Measurements from ENCODE around the gene MEST. TPM values are rescaled to one million over a fixed set of nuclear protein-coding genes. Genes with fewer than 3 reads are reported as not detected.
"Not testable (repeated sequence)": the region's sequence is repeated elsewhere in the genome, so short reads cannot be mapped to it uniquely, and the experiment has no call there.

Gene MEST
- total RNA-seq, 2 donors from 2014 or later = 3.5 to 4.8 TPM

GRCh38 chr7:130488392-130489139 lies 3.3 kb upstream of the MEST start:
- Mint-ChIP-seq H3K4me3 (no peak overlapping the region), H3K36me3 (ENCODE audit: insufficient read depth in 2 of 2) (peaks cover 0 to 2% of the 10 kb centered on the region in 2 donors), H3K27me3 (ENCODE audit: low read depth) (peaks cover 72% of the 10 kb centered on the region), H3K4me1 (ENCODE audit: low read depth) (peaks cover 42% of the 10 kb centered on the region), H3K9me3 (no peaks in the 10 kb centered on the region), H3K27ac (no peak overlapping the region)
- no peak for ATAC-seq (replicated peaks in 1 of 2)
- no peak for DNase-seq

GRCh38 chr7:130489140-130489983 lies 2.5 kb upstream of the MEST start:
- Mint-ChIP-seq H3K4me3 (no peak overlapping the region), H3K27me3 (ENCODE audit: low read depth) (peaks cover 72% of the 10 kb centered on the region), H3K4me1 (ENCODE audit: low read depth) (peaks cover 42% of the 10 kb centered on the region), H3K27ac (no peak overlapping the region), H3K9me3 (no peaks in the 10 kb centered on the region), H3K36me3 (ENCODE audit: insufficient read depth in 2 of 2) (peaks cover 0 to 2% of the 10 kb centered on the region in 2 donors)
- no peak for DNase-seq
- no peak for ATAC-seq (replicated peaks in 1 of 2)

GRCh38 chr7:130490311-130490791 lies 1.5 kb upstream of the MEST start:
- H3K4me1 Mint-ChIP-seq (ENCODE audit: low read depth) = peaks cover 37% of the 10 kb centered on the region
- ATAC-seq (replicated peaks in 1 of 2) (no peak), DNase-seq (no peak)
- H3K9me3 Mint-ChIP-seq = no peaks in the 10 kb centered on the region
- peaks cover 67% of the 10 kb centered on the region for H3K27me3 Mint-ChIP-seq (ENCODE audit: low read depth)
- H3K4me3 Mint-ChIP-seq = no peak overlapping the region
- H3K27ac Mint-ChIP-seq = no peak overlapping the region
- peaks cover 0 to under 1% of the 10 kb centered on the region in 2 donors for H3K36me3 Mint-ChIP-seq (ENCODE audit: insufficient read depth in 2 of 2)

GRCh38 chr7:130490888-130491804 lies 739 bp upstream of the MEST start:
- H3K36me3 Mint-ChIP-seq (ENCODE audit: insufficient read depth in 2 of 2) = no peaks in the 10 kb centered on the region
- peak; percentile 56 to 64 for DNase-seq
- H3K27me3 Mint-ChIP-seq (ENCODE audit: low read depth) = peaks cover 59% of the 10 kb centered on the region

GRCh38 chr7:130492523-130493274 lies 814 bp downstream of the MEST start:
- H3K27ac Mint-ChIP-seq = no peak overlapping the region
- ATAC-seq (replicated peaks in 1 of 2) = no peak
- peaks cover 49% of the 10 kb centered on the region for H3K27me3 Mint-ChIP-seq (ENCODE audit: low read depth)
- no peaks in the 10 kb centered on the region for H3K9me3 Mint-ChIP-seq
- no peak for DNase-seq
- peaks cover 18% of the 10 kb centered on the region for H3K4me1 Mint-ChIP-seq (ENCODE audit: low read depth)
- H3K36me3 Mint-ChIP-seq (ENCODE audit: insufficient read depth in 2 of 2) = no peaks in the 10 kb centered on the region
- peak overlapping the region; percentile 59 to 78 for H3K4me3 Mint-ChIP-seq

More at GRCh38 chr7:130490888-130491804, 739 bp upstream of the MEST start:
- Mint-ChIP-seq H3K4me1 (ENCODE audit: low read depth) (peaks cover 29% of the 10 kb centered on the region), H3K27ac (no peak overlapping the region), H3K4me3 (peak overlapping the region; percentile 81), H3K9me3 (no peaks in the 10 kb centered on the region)
- ATAC-seq (replicated peaks in 1 of 2) = peak; percentile 50 to 59

- no peaks in the 10 kb centered on the region for H3K36me3 Mint-ChIP-seq (ENCODE audit: insufficient read depth in 2 of 2)
- ATAC-seq (replicated peaks in 1 of 2) = no peak
- H3K4me3 Mint-ChIP-seq = peak overlapping the region; percentile 59 to 78
- no peak overlapping the region for H3K27ac Mint-ChIP-seq
- no peak for DNase-seq
- H3K27me3 Mint-ChIP-seq (ENCODE audit: low read depth) = peaks cover 46% of the 10 kb centered on the region
- no peaks in the 10 kb centered on the region for H3K9me3 Mint-ChIP-seq
- peaks cover 18% of the 10 kb centered on the region for H3K4me1 Mint-ChIP-seq (ENCODE audit: low read depth)
Measured at GRCh38 chr7:130493275-130493873, 1.5 kb downstream of the MEST start.

- Mint-ChIP-seq H3K36me3 (ENCODE audit: insufficient read depth in 2 of 2) (no peaks in the 10 kb centered on the region), H3K27ac (no peak overlapping the region), H3K27me3 (ENCODE audit: low read depth) (peaks cover 41% of the 10 kb centered on the region), H3K4me1 (ENCODE audit: low read depth) (peaks cover 18% of the 10 kb centered on the region), H3K4me3 (no peak overlapping the region), H3K9me3 (no peaks in the 10 kb centered on the region)
- DNase-seq (no peak), ATAC-seq (replicated peaks in 1 of 2) (no peak)
Measured at GRCh38 chr7:130494431-130494858, 2.6 kb downstream of the MEST start.

- peaks cover 3% of the 10 kb centered on the region for H3K4me1 Mint-ChIP-seq (ENCODE audit: low read depth)
- no peaks in the 10 kb centered on the region for H3K36me3 Mint-ChIP-seq (ENCODE audit: insufficient read depth in 2 of 2)
- H3K27me3 Mint-ChIP-seq (ENCODE audit: low read depth) = no peaks in the 10 kb centered on the region
- no peak for DNase-seq
- ATAC-seq (replicated peaks in 1 of 2) = no peak
- H3K27ac Mint-ChIP-seq = no peak overlapping the region
- H3K9me3 Mint-ChIP-seq = no peaks in the 10 kb centered on the region
- H3K4me3 Mint-ChIP-seq = no peak overlapping the region
Measured at GRCh38 chr7:130500463-130500862, 8.6 kb downstream of the MEST start.

- H3K36me3 Mint-ChIP-seq (ENCODE audit: insufficient read depth in 2 of 2) = no peaks in the 10 kb centered on the region
- no peak for ATAC-seq (replicated peaks in 1 of 2)
- no peaks in the 10 kb centered on the region for H3K9me3 Mint-ChIP-seq
- DNase-seq = no peak
- no peaks in the 10 kb centered on the region for H3K27me3 Mint-ChIP-seq (ENCODE audit: low read depth)
- peaks cover 3% of the 10 kb centered on the region for H3K4me1 Mint-ChIP-seq (ENCODE audit: low read depth)
- no peak overlapping the region for H3K4me3 Mint-ChIP-seq
- H3K27ac Mint-ChIP-seq = no peak overlapping the region
Measured at GRCh38 chr7:130500910-130501309, 9.0 kb downstream of the MEST start.

- peaks cover 0 to 2% of the 10 kb centered on the region in 2 donors for H3K36me3 Mint-ChIP-seq (ENCODE audit: insufficient read depth in 2 of 2)
- H3K4me1 Mint-ChIP-seq (ENCODE audit: low read depth) = peaks cover 3% of the 10 kb centered on the region
- H3K9me3 Mint-ChIP-seq = no peaks in the 10 kb centered on the region
- H3K27ac Mint-ChIP-seq = no peak overlapping the region
- H3K27me3 Mint-ChIP-seq (ENCODE audit: low read depth) = no peaks in the 10 kb centered on the region
- no peak for ATAC-seq (replicated peaks in 1 of 2)
- no peak overlapping the region for H3K4me3 Mint-ChIP-seq
- DNase-seq = no peak
Measured at GRCh38 chr7:130505753-130506152, 13.9 kb downstream of the MEST start.

- H3K4me3 Mint-ChIP-seq = no peak overlapping the region
- no peaks in the 10 kb centered on the region for H3K27me3 Mint-ChIP-seq (ENCODE audit: low read depth)
- no peak overlapping the region for H3K27ac Mint-ChIP-seq
- DNase-seq (no peak), ATAC-seq (replicated peaks in 1 of 2) (no peak)
- H3K4me1 Mint-ChIP-seq (ENCODE audit: low read depth) = no peaks in the 10 kb centered on the region
- H3K36me3 Mint-ChIP-seq (ENCODE audit: insufficient read depth in 2 of 2) = peaks cover 0 to 2% of the 10 kb centered on the region in 2 donors
- no peaks in the 10 kb centered on the region for H3K9me3 Mint-ChIP-seq
Measured at GRCh38 chr7:130506358-130506757, 14.5 kb downstream of the MEST start.

GRCh38 chr7:130512038-130512437 lies 20.2 kb downstream of the MEST start:
- H3K4me1 Mint-ChIP-seq (ENCODE audit: low read depth); H3K4me3 Mint-ChIP-seq; H3K27ac Mint-ChIP-seq; DNase-seq; H3K36me3 Mint-ChIP-seq (ENCODE audit: insufficient read depth in 2 of 2); H3K27me3 Mint-ChIP-seq (ENCODE audit: low read depth); H3K9me3 Mint-ChIP-seq; ATAC-seq (replicated peaks in 1 of 2): not testable (repeated sequence)

Measured in activated T-cell treated with anti-CD3 and anti-CD28 coated beads, Interleukin-2, amount 50 U/mL, for 72 hours (primary cell).